ENCODE measurements around the gene PPP2CA.
A peak's percentile ranks its signal among the peaks of the same experiment; 100 is the strongest.
"Not testable (repeated sequence)": the region's sequence is repeated elsewhere in the genome, so short reads cannot be mapped to it uniquely, and the experiment has no call there.

The PPP2CA gene

DNA sequence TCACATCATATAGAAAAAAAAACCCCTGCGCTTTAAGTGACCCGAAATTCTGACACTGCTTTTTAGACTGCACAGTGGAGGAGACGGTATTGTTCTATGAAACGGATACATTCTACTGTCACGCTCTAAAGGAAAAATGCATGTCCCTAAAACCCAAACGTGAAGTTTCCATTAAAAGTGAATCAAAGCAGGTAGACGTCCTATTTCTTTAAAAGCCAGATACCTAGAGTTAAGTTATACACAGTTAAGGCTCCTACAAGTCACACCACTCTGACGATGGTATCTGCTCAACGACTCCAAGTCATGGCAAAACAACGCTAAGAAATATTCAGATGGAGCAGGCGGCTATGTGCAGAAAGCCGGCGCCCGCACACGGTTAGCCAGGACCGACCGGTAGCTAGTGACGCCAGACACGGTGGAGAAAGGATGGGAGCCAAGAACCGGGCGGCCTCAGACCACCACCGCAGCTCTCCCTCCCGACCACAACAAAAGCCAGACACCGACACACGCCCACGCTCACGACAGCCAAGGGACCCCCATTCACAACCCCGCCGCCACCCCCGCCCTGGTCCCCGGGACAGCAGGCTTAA, 49.9 kb downstream of the PPP2CA start:
- peak overlapping the region; percentile 95 for H3K4me3 ChIP-seq
- peaks cover 56% of the 10 kb centered on the region for H4K20me1 ChIP-seq
- no peak for TF ChIP-seq Cebpa-rat (IDR thresholded peaks at IDR 0.05)
- H3K27me3 ChIP-seq = no peaks in the 10 kb centered on the region
- H3K9me3 ChIP-seq = no peaks in the 10 kb centered on the region
- H3K27ac ChIP-seq = peak overlapping the region; percentile 100
- peaks cover 28% of the 10 kb centered on the region for H3K36me3 ChIP-seq
- peak overlapping the region; percentile 100 for H3K9ac ChIP-seq
- peak overlapping the region; percentile 96 for H3K4me2 ChIP-seq
- H3K4me1 ChIP-seq = peaks cover 30% of the 10 kb centered on the region

DNA sequence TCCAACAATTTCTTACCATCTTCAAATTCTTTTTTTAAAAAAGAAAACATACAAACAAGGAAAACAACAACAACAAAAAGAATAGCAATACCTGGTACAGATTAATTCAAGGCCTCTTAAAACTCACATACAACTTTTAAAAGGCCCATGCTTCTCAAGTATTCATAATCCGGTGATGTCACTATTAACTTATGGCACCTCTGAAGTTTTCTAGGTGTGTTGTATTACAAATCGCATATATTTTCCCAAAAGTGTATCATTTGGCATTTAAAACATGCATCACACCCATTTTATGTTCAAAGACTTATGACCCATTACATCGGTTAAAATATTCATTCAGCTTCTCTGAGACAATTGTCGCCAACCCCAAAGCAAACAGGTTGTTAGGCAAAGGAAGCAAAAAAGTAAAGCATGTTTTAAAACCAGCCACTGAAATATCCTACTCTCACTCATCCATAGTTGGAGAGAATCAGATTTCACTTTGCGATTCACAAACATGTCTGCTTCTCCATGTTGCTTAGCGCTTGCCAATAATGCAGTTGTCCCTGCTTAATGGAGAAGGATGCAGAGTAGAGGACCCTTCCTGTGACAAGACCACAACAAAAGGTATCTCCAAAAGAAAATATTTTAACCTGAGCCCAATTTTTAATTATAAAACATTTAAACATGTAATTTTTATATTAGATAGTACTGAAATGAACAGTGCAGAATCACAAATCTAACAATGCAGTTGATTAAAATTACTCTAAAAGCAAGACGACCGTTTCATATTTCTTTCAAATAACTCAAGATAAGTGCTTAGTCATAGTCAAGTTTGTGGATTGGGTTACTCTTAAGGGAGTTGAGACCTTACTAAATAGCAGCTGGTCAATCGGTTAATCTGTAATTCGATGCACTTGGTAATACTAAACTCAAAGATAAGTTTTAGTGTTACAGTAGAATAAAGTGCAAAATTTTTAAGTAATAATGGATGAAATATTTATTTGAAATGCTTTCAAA, 50.7 kb downstream of the PPP2CA start:
- peak overlapping the region; percentile 95 for H3K4me3 ChIP-seq
- H3K4me1 ChIP-seq = peaks cover 30% of the 10 kb centered on the region
- H3K36me3 ChIP-seq = peaks cover 37% of the 10 kb centered on the region
- TF ChIP-seq Cebpa-rat (IDR thresholded peaks at IDR 0.05) = no peak
- H3K9ac ChIP-seq = peak overlapping the region; percentile 100
- H3K9me3 ChIP-seq = no peaks in the 10 kb centered on the region
- H3K27me3 ChIP-seq = no peaks in the 10 kb centered on the region
- H4K20me1 ChIP-seq = peaks cover 65% of the 10 kb centered on the region
- H3K27ac ChIP-seq = peak overlapping the region; percentile 100
- peak overlapping the region; percentile 96 for H3K4me2 ChIP-seq

DNA sequence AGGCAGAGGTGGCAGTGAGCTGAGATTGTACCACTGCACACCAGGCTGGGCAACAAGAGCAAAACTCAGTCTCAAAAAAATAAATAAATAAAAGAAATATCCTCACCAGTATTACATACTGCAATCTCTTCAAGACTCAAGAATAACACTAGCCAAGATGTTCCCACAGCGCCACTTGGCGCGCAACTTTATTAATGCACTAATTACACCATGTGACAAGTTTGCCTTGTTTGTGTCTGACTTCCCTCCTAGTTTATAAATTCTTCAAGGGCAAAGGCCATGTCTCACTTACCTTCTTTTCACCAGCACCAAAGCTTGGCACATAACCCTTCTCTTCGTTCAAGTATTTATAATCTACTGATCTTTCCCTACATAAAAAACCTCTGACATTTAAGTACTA, 53.9 kb downstream of the PPP2CA start:
- Histone ChIP-seq H3K4me1 (peaks cover 21% of the 10 kb centered on the region), H3K4me2 (no peak overlapping the region), H3K36me3 (peaks cover 68% of the 10 kb centered on the region), H3K27me3 (no peaks in the 10 kb centered on the region), H4K20me1 (peaks cover 96% of the 10 kb centered on the region), H3K9me3 (no peaks in the 10 kb centered on the region), H3K9ac (no peak overlapping the region), H3K27ac (no peak overlapping the region), H3K4me3 (no peak overlapping the region)
- no peak for TF ChIP-seq Cebpa-rat (IDR thresholded peaks at IDR 0.05)

DNA sequence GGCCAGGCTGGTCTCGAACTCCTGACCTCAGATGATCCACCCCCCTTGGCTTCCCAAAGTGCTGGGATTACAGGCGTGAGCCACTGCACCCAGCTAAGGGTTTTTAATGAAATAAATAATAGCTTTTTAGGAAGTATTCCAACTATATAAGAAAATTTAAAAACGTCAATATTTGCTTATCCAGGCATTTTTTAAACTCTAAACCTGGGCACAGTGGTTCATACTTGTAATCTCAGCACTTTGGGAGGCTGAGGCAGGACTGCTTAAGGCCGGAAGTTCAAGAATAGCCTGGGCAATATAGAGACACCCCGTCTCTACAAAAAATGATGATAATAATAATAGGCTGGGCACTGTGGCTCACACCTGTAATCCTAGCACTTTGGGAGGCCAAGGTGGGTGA, 63.3 kb downstream of the PPP2CA start:
- H3K4me1 ChIP-seq = no peaks in the 10 kb centered on the region
- H4K20me1 ChIP-seq = peaks cover 58% of the 10 kb centered on the region
- no peak overlapping the region for H3K4me3 ChIP-seq
- H3K9me3 ChIP-seq = peaks cover 31% of the 10 kb centered on the region
- H3K27ac ChIP-seq = no peak overlapping the region
- no peak overlapping the region for H3K4me2 ChIP-seq
- H3K9ac ChIP-seq = no peak overlapping the region
- no peak for TF ChIP-seq Cebpa-rat (IDR thresholded peaks at IDR 0.05)
- H3K36me3 ChIP-seq = peaks cover 100% of the 10 kb centered on the region
- no peaks in the 10 kb centered on the region for H3K27me3 ChIP-seq

DNA sequence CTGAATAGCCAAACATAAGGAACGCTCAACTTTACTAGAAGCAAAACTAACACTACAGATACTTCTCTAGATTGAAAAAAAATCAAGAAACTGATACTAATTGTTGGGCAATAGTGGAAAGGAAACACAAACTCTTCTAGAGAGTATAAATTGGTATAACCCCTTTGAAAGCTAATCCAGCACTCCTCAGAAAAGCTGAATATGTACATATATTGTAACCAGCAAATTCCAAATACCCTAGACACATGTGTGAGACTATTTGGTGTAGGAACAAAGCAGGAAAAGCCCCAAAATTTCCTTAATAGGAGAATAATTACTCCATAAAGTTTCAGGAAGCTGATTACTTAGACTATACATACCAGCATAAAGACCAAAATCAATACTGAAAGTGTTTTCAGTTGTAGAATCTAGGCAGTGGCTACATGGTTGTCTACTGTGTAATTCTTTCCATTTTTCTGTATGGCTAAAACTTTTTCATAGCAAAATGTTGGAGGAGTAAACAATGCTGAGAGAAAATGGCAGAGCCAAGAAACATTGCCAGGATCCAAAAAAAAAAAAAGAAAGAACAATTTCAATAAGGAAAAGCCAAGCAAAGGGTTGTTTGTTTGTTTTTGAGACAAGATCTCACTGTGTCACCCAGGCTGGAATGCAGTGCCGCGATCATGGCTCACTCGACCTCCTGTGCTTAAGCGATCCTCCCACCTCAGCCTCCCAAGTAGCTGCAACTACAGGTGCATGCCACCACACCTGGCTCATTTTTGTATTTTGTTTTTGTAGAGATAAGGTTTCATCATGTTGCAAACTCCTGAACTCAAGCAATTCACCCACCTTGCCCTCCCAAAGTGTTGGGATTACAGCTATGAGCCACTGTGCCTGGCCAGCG, 64.1 kb downstream of the PPP2CA start:
- Histone ChIP-seq H3K4me2 (no peak overlapping the region), H3K36me3 (peaks cover 100% of the 10 kb centered on the region), H3K4me1 (no peaks in the 10 kb centered on the region), H4K20me1 (peaks cover 58% of the 10 kb centered on the region), H3K9me3 (peaks cover 31% of the 10 kb centered on the region), H3K27ac (no peak overlapping the region), H3K4me3 (no peak overlapping the region), H3K9ac (no peak overlapping the region), H3K27me3 (no peaks in the 10 kb centered on the region)
- TF ChIP-seq Cebpa-rat (IDR thresholded peaks at IDR 0.05) = no peak

DNA sequence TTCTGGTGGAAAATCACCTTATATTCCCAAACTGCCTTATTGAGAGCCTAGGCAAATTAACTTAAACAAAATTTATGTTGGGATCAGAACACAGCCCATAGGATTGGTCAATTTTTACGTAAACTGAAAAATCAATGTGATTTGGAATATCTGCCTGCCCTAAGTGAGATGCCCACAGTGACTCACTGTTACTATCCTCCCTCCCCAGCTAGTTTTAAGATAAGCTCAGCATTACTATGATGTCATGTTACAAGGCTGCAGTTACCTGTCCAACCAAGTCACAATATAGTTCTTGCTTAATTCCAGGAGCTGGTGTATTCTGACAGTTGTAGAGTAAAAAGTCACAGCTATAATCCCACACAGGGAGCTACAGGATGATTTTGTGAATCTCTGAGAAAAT, 72.2 kb downstream of the PPP2CA start:
- Histone ChIP-seq H3K27ac (no peak overlapping the region), H3K9me3 (no peaks in the 10 kb centered on the region), H3K9ac (no peak overlapping the region), H4K20me1 (peaks cover 95% of the 10 kb centered on the region), H3K4me2 (no peak overlapping the region), H3K27me3 (no peaks in the 10 kb centered on the region), H3K36me3 (peaks cover 99% of the 10 kb centered on the region), H3K4me3 (no peak overlapping the region), H3K4me1 (no peaks in the 10 kb centered on the region)
- no peak for TF ChIP-seq Cebpa-rat (IDR thresholded peaks at IDR 0.05)

DNA sequence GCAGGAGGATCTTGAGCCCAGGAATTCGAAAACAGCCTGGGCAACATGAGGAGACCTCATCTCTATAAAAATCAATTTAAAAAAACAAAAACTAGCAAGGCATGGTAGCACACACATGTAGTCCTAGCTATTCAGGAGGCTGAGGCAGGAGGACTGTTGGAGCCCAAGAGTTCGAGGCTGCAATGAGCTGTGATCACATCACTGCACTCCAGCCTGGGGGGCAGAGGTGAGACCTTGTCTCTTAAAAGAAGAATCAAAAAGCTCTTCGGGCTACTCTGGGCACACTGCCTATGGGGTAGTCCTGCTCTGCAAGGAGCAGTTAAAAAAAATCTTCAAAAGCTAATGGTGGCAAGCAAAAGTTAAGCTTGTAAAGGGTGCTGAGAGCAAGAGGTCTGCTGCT, 72.6 kb downstream of the PPP2CA start:
- no peak overlapping the region for H3K4me3 ChIP-seq
- no peak for TF ChIP-seq Cebpa-rat (IDR thresholded peaks at IDR 0.05)
- no peaks in the 10 kb centered on the region for H3K4me1 ChIP-seq
- H3K9ac ChIP-seq = no peak overlapping the region
- peaks cover 96% of the 10 kb centered on the region for H4K20me1 ChIP-seq
- no peak overlapping the region for H3K27ac ChIP-seq
- H3K4me2 ChIP-seq = no peak overlapping the region
- no peaks in the 10 kb centered on the region for H3K9me3 ChIP-seq
- peaks cover 99% of the 10 kb centered on the region for H3K36me3 ChIP-seq
- H3K27me3 ChIP-seq = no peaks in the 10 kb centered on the region

DNA sequence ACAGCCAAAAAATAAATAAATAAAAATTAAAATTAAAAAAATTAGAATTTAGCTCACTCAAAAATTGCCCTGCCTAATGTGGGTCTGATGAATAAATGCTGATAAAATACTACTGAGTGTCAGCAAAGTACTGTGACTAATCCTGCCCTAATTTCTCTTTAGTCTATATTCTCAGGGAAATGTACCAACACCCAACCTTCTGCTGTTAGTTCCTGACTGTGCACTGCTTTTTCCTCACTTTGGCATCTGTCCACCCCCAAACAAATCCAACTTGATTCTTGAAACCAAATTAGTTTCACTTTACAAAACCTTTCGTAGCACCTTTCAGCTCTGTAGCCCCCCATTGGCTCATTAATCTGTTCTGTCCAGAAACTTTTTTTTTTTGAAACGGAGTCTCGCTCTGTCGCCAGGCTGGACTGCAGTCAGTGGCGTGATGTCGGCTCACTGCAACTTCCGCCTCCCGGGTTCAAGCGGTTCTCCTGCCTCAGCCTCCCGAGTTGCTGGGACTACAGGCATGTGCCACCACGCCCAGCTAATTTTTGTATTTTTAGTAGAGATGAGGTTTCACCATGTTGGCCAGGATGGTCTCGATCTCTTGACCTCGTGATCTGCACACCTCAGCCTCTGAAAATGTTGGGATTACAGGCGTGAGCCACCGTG, 73.6 kb downstream of the PPP2CA start:
- not testable (repeated sequence) for H3K27me3 ChIP-seq, H3K4me1 ChIP-seq, H3K4me3 ChIP-seq, H3K27ac ChIP-seq, H3K4me2 ChIP-seq, H3K9ac ChIP-seq, H3K9me3 ChIP-seq
- peaks cover 98% of the 10 kb centered on the region for H3K36me3 ChIP-seq
- H4K20me1 ChIP-seq = peaks cover 96% of the 10 kb centered on the region

DNA sequence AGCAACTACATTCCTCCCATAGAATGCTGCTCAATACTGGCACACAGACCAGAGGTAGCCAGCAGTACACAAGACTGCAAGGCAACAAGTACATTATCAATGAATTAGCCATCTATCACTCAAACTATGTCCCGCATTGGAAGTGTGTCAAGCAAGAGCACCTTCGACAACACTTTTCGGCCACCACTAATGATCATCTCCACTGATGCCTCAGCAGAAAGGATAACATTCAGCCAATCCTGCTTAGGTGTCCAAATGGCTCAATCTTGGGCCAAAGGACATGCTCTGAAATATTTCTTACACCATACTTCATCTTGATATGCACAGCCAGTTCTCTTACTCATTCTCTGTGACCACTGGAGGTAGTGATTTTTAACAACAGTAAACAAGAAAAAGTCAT, 74.2 kb downstream of the PPP2CA start:
- no peaks in the 10 kb centered on the region for H3K4me1 ChIP-seq
- no peaks in the 10 kb centered on the region for H3K27me3 ChIP-seq
- no peak overlapping the region for H3K9ac ChIP-seq
- peaks cover 96% of the 10 kb centered on the region for H4K20me1 ChIP-seq
- H3K9me3 ChIP-seq = no peaks in the 10 kb centered on the region
- TF ChIP-seq Cebpa-rat (IDR thresholded peaks at IDR 0.05) = no peak
- H3K4me3 ChIP-seq = no peak overlapping the region
- H3K27ac ChIP-seq = no peak overlapping the region
- no peak overlapping the region for H3K4me2 ChIP-seq
- H3K36me3 ChIP-seq = peaks cover 98% of the 10 kb centered on the region
